Neural cell (in vitro differentiated cells): ENCODE data around the gene FOXK2. TPM values are rescaled to one million over a fixed set of nuclear protein-coding genes. Genes with fewer than 3 reads are reported as not detected.

Experiments
- H2AFZ ChIP-seq: fragments of 200-600, 300-800 bp; sonication (generic), shearing (Covaris generic); 2 replicates; pipeline ENCODE4 v1.6.0; 2014; ENCODE audit warnings: low read depth, mild to moderate bottlenecking, antibody characterized with exemption, low read length, moderate library complexity
- H3F3A ChIP-seq: fragments of 200-600 bp; shearing (Covaris generic); 2 replicates; pipeline ENCODE4 v1.6.1; 2016; ENCODE audit warnings: mild to moderate bottlenecking, moderate library complexity, mixed read lengths, antibody characterized with exemption, low read length; ENCODE audit not compliant: insufficient read depth, poor library complexity, severe bottlenecking
- H3K27ac ChIP-seq: fragments of 200-600, 300-800 bp; sonication (generic), shearing (Covaris generic); 2 replicates; pipeline ENCODE4 v1.5.1; 2014; ENCODE audit warnings: mild to moderate bottlenecking, low read length, moderate library complexity
- H3K27me3 ChIP-seq: fragments of 300-800, 200-600 bp; sonication (generic), shearing (Covaris generic); 2 replicates; pipeline ENCODE4 v1.6.0; 2014; ENCODE audit warnings: mild to moderate bottlenecking, low read depth, low read length, moderate library complexity; ENCODE audit not compliant: insufficient read depth
- H3K36me3 ChIP-seq: fragments of 300-800, 200-600 bp; sonication (generic), shearing (Covaris generic); 2 replicates; pipeline ENCODE4 v1.5.1; 2014; ENCODE audit warnings: mild to moderate bottlenecking, antibody characterized with exemption, low read length, moderate library complexity; ENCODE audit not compliant: insufficient read depth
- H3K4me2 ChIP-seq: fragments of 300-800, 200-600 bp; sonication (generic), shearing (Covaris generic); 2 replicates; pipeline ENCODE4 v1.6.0; 2014; ENCODE audit warnings: mild to moderate bottlenecking, low read length
- H3K4me3 ChIP-seq: fragments of 300-800, 200-600 bp; sonication (generic), shearing (Covaris generic); 2 replicates; pipeline ENCODE4 v1.5.1; 2014; ENCODE audit warnings: mild to moderate bottlenecking, low read length, moderate library complexity
- H3K79me2 ChIP-seq: fragments of 200-600 bp; shearing (Covaris generic); replicated peaks from 2 replicates; pipeline ENCODE4 v1.6.0; 2014; ENCODE audit warnings: mild to moderate bottlenecking, low read length, moderate library complexity; ENCODE audit not compliant: insufficient read depth
- H3K9ac ChIP-seq: fragments of 300-800, 200-600 bp; sonication (generic), shearing (Covaris generic); 2 replicates; pipeline ENCODE4 v1.6.1; 2016; ENCODE audit warnings: mild to moderate bottlenecking, low read length, mixed read lengths
- H3K9me2 ChIP-seq: fragments of 200-600 bp; shearing (Covaris generic); 2 replicates; pipeline ENCODE4 v1.6.1; 2016; ENCODE audit warnings: mild to moderate bottlenecking, low read length, mixed read lengths; ENCODE audit not compliant: insufficient read depth
- H3K9me3 ChIP-seq: fragments of 200-600, 300-800 bp; sonication (generic), shearing (Covaris generic); 2 replicates; pipeline ENCODE4 v1.6.1; 2016; ENCODE audit warnings: mild to moderate bottlenecking, mixed run types, low read length, moderate library complexity, mixed read lengths
- H4K20me1 ChIP-seq: fragments of 200-600 bp; shearing (Covaris generic); 2 replicates; pipeline ENCODE4 v1.6.1; 2016; ENCODE audit warnings: mild to moderate bottlenecking, mixed run types; ENCODE audit not compliant: insufficient read depth
- CTCF ChIP-seq: fragments of 450-650 bp; IDR thresholded peaks from 2 replicates; pipeline ENCODE4 v1.5.1; 2014; ENCODE audit warnings: antibody characterized with exemption, mild to moderate bottlenecking, moderate library complexity; ENCODE audit not compliant: poor library complexity, severe bottlenecking
- EP300 ChIP-seq: fragments of 450-650 bp; conservative IDR thresholded peaks from 2 replicates; pipeline ENCODE4 v1.6.1; 2014; ENCODE audit warnings: antibody characterized with exemption, mild to moderate bottlenecking, moderate library complexity; ENCODE audit not compliant: poor library complexity, severe bottlenecking
- EZH2 ChIP-seq: fragments of 200-600, 300-800 bp; shearing (Covaris generic), sonication (generic); IDR thresholded peaks from 2 replicates; pipeline ENCODE4 v1.6.1; 2014; ENCODE audit warnings: antibody characterized with exemption, low read length, borderline replicate concordance, mild to moderate bottlenecking; ENCODE audit not compliant: insufficient read depth, poor library complexity, severe bottlenecking
- MXI1 ChIP-seq: fragments of 450-650 bp; conservative IDR thresholded peaks from 2 replicates; pipeline ENCODE4 v1.6.1; 2014; ENCODE audit warnings: antibody characterized with exemption, mild to moderate bottlenecking; ENCODE audit not compliant: poor library complexity, severe bottlenecking
- POLR2AphosphoS5 ChIP-seq: IDR thresholded peaks from 2 replicates; pipeline ENCODE4 v1.6.1; 2012
- RAD21 ChIP-seq: fragments of 450-650 bp; conservative IDR thresholded peaks from 2 replicates; pipeline ENCODE4 v1.6.1; 2014; ENCODE audit warnings: antibody characterized with exemption, mild to moderate bottlenecking, moderate library complexity
- REST ChIP-seq: IDR thresholded peaks from 2 replicates; pipeline ENCODE4 v1.6.1; 2012; ENCODE audit warnings: borderline replicate concordance
- SMC3 ChIP-seq: fragments of 450-650 bp; conservative IDR thresholded peaks from 2 replicates; pipeline ENCODE4 v1.6.1; 2014; ENCODE audit warnings: antibody characterized with exemption, mild to moderate bottlenecking, moderate library complexity; ENCODE audit not compliant: poor library complexity
- TAF1 ChIP-seq: IDR thresholded peaks from 2 replicates; pipeline ENCODE4 v1.6.1; 2012; ENCODE audit warnings: low read depth
- polyA plus RNA-seq: library from polyadenylated mRNA; depleted of rRNA; stranded (reverse); fragments of >200 nt; gene quantifications from 2 replicates; pipeline ENCODE4 v1.2.3, GENCODE V29; 2014

FOXK2 gene
- polyA plus RNA-seq, 1 donor from 2014 or later: 24.4 TPM

- no peaks in the 10 kb centered on the region for H3K27me3 ChIP-seq
- no peaks in the 10 kb centered on the region for H3K9me2 ChIP-seq
- H3K9ac ChIP-seq: no peak overlapping the region
- H3K36me3 ChIP-seq: peaks cover 1% of the 10 kb centered on the region
- H3K27ac ChIP-seq: no peak overlapping the region
- no peaks in the 10 kb centered on the region for H4K20me1 ChIP-seq
- H3K79me2 ChIP-seq: no peaks in the 10 kb centered on the region
- no peak for TF ChIP-seq TAF1
- no peak for TF ChIP-seq REST
- no peak for TF ChIP-seq MXI1
- TF ChIP-seq RAD21: no peak
- TF ChIP-seq SMC3: no peak
- TF ChIP-seq EP300: no peak
- no peak for TF ChIP-seq EZH2
- no peak for TF ChIP-seq POLR2AphosphoS5
- no peak for TF ChIP-seq CTCF
- H3K4me3 ChIP-seq: no peak overlapping the region
- H3F3A ChIP-seq: no peaks in the 10 kb centered on the region
- H3K9me3 ChIP-seq: no peaks in the 10 kb centered on the region
- no peak overlapping the region for H3K4me2 ChIP-seq
- H2AFZ ChIP-seq: no peak overlapping the region
Measured at GRCh38 chr17:82590216-82590615, 70.7 kb downstream of the FOXK2 start.

- Histone ChIP-seq H3K27ac (no peak overlapping the region), H3K4me2 (no peak overlapping the region), H4K20me1 (no peaks in the 10 kb centered on the region), H3K79me2 (no peaks in the 10 kb centered on the region), H2AFZ (no peak overlapping the region), H3K36me3 (no peaks in the 10 kb centered on the region), H3F3A (no peaks in the 10 kb centered on the region), H3K9ac (no peak overlapping the region), H3K4me3 (no peak overlapping the region), H3K27me3 (no peaks in the 10 kb centered on the region), H3K9me2 (no peaks in the 10 kb centered on the region), H3K9me3 (no peaks in the 10 kb centered on the region)
- no peak for TF ChIP-seq CTCF
- no peak for TF ChIP-seq TAF1
- no peak for TF ChIP-seq POLR2AphosphoS5
- no peak for TF ChIP-seq EP300
- TF ChIP-seq REST: no peak
- no peak for TF ChIP-seq EZH2
- no peak for TF ChIP-seq SMC3
Measured at GRCh38 chr17:82590881-82591539, 71.5 kb downstream of the FOXK2 start.
